Kidney glomerular epithelial cell (primary cell): ENCODE measurements around the gene TTC21A.
"Not testable (repeated sequence)": the region's sequence is repeated elsewhere in the genome, so short reads cannot be mapped to it uniquely, and the experiment has no call there.

Source experiments
- DNase-seq: peaks from one replicate; lab custom pipeline; 2025; lab: John Stamatoyannopoulos, UW

TTC21A gene

GRCh38 chr3:39149498-39150147 is 42.1 kb downstream of the TTC21A start:
- no peak for DNase-seq

GRCh38 chr3:39150148-39150802 is 42.8 kb downstream of the TTC21A start:
- DNase-seq, result no peak

DNA sequence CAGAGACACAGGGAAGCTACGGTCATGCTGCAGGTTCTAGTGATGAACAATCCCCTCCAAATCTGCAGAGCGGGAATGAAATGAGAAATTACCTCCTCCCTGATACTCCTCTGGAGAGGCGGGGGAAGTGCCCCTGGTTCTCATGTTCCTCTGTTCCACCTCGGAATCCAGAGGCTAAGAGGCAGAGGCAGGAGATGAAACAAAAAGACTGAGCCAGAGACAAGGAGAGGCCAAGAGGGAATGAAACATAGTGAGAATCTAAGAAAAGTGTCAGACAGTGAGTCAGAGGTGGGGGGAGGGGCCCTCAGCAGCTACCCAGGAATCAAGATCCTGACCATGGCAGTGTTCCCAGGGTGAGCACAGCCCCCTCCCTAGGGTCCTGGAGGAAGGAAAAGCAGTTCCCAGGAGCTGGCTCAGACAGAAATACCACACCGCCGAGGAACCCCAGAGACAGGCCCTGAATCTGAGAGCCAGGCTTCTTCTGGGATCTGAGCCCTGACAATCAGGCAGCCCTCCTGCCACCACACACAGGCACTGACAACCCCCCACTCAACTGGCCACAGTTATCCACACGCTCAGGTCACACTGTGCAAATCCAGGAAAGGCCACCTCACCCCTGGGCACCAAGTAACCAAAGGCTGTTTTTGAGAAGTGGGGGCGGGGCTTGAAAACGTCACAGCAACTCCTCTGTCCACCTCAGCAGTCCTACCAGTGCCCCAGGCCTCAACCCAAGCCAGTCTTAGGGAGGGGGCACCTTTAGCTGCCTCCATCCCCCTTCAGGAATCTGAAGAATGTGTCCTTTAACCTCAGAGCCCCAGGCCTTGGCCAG is 43.5 kb downstream of the TTC21A start:
- DNase-seq, result peak; percentile 99

- no peak for DNase-seq
These were observed 46.4 kb downstream of the TTC21A start for GRCh38 chr3:39153977-39154279.

DNA sequence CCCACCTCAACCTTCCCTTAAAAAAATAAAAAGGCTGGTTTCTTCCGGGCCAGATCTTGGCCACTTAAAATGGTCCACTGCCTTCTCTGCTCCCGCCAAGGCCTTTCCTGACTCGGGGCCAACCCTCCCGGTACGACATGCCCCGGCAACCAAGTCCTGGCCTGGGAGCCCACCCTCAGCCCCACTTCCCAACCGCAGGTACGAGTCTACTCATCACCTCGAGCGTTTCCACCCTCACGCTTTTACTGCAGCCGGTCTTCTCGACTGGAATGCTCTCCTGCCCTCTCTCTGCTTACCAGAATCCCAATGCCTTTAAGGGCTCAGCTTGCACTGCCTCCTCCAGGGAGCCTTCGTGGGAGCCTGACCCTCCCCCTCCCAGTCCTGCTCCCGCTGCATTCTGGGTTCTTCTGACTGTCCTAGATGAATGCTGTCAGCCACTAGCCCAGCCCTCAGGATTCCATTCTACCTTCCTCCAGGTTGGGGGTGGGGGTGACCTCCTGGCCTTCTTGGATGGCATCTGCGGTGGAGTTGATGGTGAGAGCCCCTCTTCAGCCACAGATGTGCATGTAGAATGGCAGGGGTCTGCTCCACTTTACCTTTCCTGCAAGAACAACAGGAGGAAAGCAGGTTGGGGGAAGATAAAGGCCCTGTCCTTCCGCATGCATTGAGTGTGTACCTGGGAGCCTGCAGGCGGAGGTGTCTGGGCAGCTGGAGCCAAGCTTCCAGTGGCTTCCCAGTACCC is 47.0 kb downstream of the TTC21A start:
- DNase-seq, result peak; percentile 23

DNA sequence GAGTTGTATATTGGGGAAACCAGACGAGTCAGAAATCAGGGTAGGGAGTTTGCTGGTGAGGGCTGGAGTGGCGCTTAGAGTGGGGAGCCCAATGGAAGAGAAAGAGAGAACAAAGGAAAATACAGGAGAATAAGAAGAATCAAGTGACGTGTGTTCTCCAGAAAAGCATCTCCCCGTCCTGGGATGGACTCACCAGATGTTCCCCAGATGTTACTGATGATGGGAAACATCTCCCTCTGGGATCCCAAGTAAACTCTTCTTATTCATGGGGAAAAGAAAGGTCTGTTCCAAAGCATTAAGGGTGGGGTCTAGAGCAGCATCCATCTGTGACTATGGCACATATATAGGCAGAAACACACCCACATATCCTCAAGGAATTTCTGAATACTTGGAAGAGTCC is 48.9 kb downstream of the TTC21A start:
- no peak for DNase-seq

DNA sequence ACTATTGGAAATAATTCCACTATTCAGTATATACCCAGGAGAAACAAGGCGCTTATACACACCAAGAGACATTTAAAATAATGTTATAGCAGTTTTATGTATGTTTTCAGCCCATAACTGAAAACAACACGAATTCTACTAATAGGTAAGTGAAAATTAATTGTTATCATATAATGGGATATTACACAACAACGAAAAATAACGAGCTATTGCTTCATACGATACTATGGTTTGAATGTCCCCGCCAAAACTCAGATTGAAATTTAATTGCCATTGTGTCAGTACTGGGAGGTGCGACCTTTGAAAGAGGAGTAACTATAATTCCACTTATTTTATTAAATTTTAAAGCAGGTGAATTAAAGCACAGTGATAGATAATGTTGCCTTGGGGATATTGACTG is 49.9 kb downstream of the TTC21A start:
- no peak for DNase-seq

DNA sequence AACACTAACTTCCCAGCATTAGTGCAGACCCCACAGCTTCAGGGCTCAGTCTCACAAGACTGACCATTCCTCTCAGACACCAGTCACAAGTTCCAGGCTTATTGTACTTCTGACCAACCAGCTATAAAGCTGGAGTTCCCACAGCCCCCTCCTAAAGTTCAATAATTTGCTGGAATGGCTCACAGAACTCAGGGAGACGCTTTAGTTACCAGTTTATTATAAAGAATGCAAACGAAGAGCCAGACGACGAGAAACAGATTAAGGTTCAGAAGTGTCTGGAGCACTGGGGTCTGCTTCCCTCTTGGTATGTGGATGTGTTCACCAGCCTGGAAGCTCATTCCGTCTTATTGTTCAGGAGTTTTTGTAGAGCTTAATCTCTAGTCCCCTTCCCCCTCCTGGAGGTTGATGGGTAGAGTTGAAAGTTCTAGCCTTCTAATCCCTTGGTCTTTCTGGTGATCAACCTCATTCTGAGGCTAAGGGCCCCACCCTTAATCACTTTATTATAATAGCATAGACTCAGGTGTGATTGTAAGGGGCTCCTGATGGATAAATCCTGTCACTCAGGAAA is 50.8 kb downstream of the TTC21A start:
- no peak for DNase-seq

GRCh38 chr3:39164414-39164813 is 56.9 kb downstream of the TTC21A start:
- DNase-seq, result no peak

GRCh38 chr3:39165518-39165917 is 58.0 kb downstream of the TTC21A start:
- no peak for DNase-seq

GRCh38 chr3:39166134-39166710 is 58.7 kb downstream of the TTC21A start:
- DNase-seq, result peak; percentile 48

DNA sequence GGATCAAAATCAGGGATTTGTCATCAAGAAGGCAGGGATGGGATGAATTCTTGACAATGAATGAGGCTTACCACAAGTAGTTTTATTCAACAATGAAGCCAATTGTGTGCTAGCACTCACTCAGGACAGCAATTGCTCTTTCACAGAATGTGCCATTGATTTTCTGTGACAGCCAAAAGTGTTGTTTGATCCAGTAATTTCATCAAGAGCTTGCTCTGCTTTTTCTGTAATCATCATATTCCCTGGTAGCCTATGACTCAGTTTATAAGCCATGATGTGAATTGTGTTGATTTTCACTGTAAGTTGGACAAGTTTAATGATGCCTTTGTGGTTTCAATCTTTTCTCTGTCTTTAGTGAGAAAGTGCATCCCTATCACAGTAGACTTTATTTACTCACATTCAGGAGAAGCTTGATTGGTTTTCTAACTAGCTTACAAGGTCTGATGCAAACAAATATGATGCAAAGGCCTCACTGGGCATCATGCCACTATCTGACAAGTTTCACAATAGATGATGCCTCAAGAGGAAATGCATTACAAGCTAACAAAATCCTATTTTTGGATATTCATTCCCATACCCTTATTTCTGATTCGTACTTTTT is 59.6 kb downstream of the TTC21A start:
- no peak for DNase-seq

DNA sequence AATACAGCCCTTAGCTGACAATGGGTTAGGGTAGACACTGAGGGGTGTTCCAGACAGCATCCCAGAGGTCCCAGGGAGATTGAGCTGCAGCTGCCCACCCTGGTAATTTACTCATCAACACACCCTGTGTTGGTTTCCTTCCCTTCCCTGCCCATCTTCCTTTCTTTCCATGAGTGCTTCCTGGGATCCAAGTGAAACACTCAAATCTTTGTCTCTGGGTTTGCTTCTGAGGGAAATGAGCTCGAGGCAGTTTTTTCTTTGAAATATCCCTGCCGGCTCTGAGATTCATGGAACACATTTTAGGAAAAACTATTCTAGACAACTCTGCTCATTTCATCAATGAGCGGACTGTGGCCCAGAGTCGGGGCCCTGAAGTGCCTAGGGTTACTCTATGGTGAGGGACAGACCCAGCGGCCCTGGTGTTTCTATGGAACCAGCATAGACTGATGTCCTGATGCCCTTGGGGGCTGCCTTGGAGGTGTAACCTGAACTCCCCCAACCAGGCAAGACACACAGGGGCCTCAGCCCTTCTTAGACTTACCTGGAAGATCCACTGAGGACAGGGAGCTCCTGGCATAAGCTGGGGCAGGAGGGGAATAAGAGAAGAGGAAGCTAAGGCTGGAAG is 60.8 kb downstream of the TTC21A start:
- no peak for DNase-seq

GRCh38 chr3:39169712-39170111 is 62.2 kb downstream of the TTC21A start:
- no peak for DNase-seq

DNA sequence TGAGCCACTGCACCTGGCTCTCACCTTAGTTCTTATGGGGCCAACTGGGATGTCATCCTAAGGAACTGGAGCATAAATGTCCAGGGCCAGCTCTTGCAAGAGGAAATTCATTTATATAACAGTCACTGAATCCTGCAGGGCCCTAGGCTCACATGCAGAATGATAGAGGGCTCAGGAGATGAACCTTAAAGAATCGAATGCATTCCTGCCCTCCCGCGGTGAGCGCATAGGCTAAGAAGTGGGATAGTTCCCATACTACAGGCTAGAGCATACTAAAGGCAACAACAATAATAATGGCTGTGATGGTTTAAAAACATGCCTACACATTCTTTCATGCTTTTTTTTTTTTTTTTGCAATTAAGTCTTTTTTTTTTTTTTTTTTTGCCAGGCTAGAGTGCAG is 63.0 kb downstream of the TTC21A start:
- DNase-seq, result no peak

DNA sequence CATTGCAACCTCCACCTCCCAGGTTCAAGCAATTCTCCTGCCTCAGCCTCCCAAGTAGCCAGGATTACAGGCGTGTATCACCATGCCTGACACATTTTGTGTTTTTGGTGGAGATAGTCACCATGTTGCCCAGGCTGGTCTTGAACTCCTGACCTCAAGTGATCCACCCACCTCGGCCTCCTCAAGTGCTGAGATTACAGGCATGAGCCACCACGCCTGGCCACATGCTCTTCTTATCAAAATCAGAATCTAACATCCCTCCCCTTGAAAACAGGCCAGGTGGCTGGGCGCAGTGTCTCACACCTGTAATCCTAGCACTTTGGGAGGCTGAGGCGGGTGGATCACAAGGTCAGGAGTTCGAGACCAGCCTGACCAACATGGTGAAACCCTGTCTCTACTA is 63.4 kb downstream of the TTC21A start:
- not testable (repeated sequence) for DNase-seq

- DNase-seq, result no peak
These were observed 64.4 kb downstream of the TTC21A start for GRCh38 chr3:39171860-39172259.

GRCh38 chr3:39173318-39174125 is 66.0 kb downstream of the TTC21A start:
- no peak for DNase-seq

DNA sequence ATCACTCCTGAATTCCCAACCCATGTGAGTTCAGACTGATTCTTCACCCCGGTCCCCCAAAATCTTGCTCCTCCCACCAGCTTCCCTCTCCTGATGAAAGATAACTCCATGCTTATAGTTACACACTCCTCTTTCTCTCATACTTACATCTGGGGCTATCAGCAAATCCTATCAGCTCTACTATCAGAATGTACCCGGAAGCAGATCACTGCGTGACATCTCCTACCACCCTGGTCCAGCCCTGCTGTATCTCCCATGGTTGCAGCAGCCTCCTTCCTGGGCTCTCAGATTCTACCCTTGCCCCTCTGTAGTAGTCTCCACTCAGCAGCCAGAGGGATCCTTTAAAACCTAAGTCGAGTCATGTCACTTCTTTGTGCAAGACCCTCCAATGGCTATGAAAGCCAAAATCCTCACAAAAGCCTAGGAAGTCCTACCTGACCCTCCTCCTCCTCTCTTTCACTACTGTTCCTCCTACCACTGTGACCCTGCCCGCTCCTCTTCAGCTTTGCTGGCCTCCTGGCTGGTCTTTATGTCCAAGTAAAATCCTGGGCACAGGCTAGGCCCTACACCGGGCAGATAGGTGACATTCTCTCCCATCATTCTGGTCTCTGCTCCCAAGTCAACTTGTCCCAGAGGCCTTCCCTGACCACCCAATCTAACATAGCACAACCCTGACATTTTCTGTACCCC is 68.7 kb downstream of the TTC21A start:
- DNase-seq, result no peak
